Measurements from ENCODE around the gene COX8C. TPM values are rescaled to one million over a fixed set of nuclear protein-coding genes. Genes with fewer than 3 reads are reported as not detected.
"Not testable (repeated sequence)": the region's sequence is repeated elsewhere in the genome, so short reads cannot be mapped to it uniquely, and the experiment has no call there.

Gene COX8C
- total and polyA plus RNA-seq, 9 of the 15 experiments (the other 6 are each of a cell fraction or from before 2014, with no cell fraction given), result not detected

DNA sequence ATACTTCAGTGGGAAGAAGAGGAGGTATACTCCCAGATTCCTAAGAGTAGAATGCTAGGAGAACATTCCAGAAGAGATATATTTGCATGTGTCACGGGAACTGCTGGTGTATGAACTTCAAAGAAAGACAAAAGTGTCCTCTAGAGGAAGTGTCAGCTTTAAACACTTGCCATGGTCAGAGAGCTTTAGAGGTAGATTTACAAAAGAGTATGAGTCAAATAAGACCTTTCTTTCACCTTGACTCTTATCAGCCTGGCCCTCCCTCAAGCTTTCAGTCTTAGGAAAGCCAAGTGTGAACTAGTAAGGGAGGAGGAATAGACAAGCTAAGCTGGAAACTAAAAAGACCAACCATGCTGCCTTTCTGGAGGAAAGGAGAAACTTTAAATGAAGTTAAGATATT is 34.7 kb downstream of the COX8C start (continued):
- TF ChIP-seq SIN3A (IDR thresholded peaks at IDR 0.05; ENCODE audit: borderline replicate concordance in 2 of 2, control insufficient read depth in 1 of 2, low read depth in 2 of 2, low read length in 2 of 2) (no peak), ATF1 (CRISPR knock-in tag; IDR thresholded peaks at IDR 0.05) (no peak), ATF1 (tag; IDR thresholded peaks at IDR 0.05) (no peak), BRF1 (IDR thresholded peaks at IDR 0.05; ENCODE audit: borderline replicate concordance, extremely low read depth, insufficient read length) (no peak), CHCHD3 (CRISPR knock-in tag; IDR thresholded peaks at IDR 0.05) (no peak)

- H3K36me3 ChIP-seq (ENCODE audit: control insufficient read depth, insufficient read depth, low read length); POLR2A ChIA-PET; H3K79me2 ChIP-seq (ENCODE audit: control insufficient read depth, insufficient read depth, low read length); H4K20me1 ChIP-seq (replicated peaks; ENCODE audit: control insufficient read depth, insufficient read depth, low read length); H3K4me2 ChIP-seq (ENCODE audit: insufficient read depth, low read length); FAIRE-seq; CTCF ChIA-PET (ENCODE audit: low intra/inter-chr PET ratio); H3K4me1 ChIP-seq (replicated peaks in 1 of 2; ENCODE audit: control insufficient read depth in 2 of 2, insufficient read depth in 2 of 2, low read length in 2 of 2); H2AFZ ChIP-seq (ENCODE audit: low read depth, low read length); H3K9ac ChIP-seq (ENCODE audit: insufficient read depth in 1 of 2, low read depth in 2 of 2, low read length in 2 of 2); H3K27ac ChIP-seq (ENCODE audit: extremely low read depth, low read depth, low read length); H3K9me3 ChIP-seq (replicated peaks; ENCODE audit: control insufficient read depth, insufficient read depth, low read depth, low read length); H3K9me1 ChIP-seq (ENCODE audit: control insufficient read depth, insufficient read depth, low read length); in situ Hi-C loops (cut with MboI); ATAC-seq; H3K27me3 ChIP-seq (ENCODE audit: control insufficient read depth in 2 of 2, insufficient read depth in 2 of 2, low read length in 2 of 2); DNase-seq (ENCODE audit: extremely low read depth in 1 of 4, low spot score in 3 of 4); H3K4me3 ChIP-seq; BruUV-seq (replicated peaks); intact Hi-C loops (cut with micrococcal nuclease): not testable (repeated sequence)
- WGBS (ENCODE audit: insufficient coverage, low coverage, missing lambda C conversion rate), result 0% methylated on average over 1 of the region's 1 CpG
Observed at GRCh38 chr14:93384256-93384655, 37.3 kb downstream of the COX8C start.

- ChIA-PET POLR2A (no interaction called here), CTCF (ENCODE audit: low intra/inter-chr PET ratio) (no interaction called here)
- Histone ChIP-seq H3K36me3 (ENCODE audit: control insufficient read depth, insufficient read depth, low read length) (no peaks in the 10 kb centered on the region), H3K27me3 (ENCODE audit: control insufficient read depth in 2 of 2, insufficient read depth in 2 of 2, low read length in 2 of 2) (no peaks in the 10 kb centered on the region), H3K9me1 (ENCODE audit: control insufficient read depth, insufficient read depth, low read length) (no peaks in the 10 kb centered on the region), H3K9ac (ENCODE audit: insufficient read depth in 1 of 2, low read depth in 2 of 2, low read length in 2 of 2) (no peak overlapping the region), H3K4me1 (replicated peaks in 1 of 2; ENCODE audit: control insufficient read depth in 2 of 2, insufficient read depth in 2 of 2, low read length in 2 of 2) (no peaks in the 10 kb centered on the region), H3K79me2 (ENCODE audit: control insufficient read depth, insufficient read depth, low read length) (no peaks in the 10 kb centered on the region), H3K4me3 (no peak overlapping the region), H3K4me2 (ENCODE audit: insufficient read depth, low read length) (no peak overlapping the region), H2AFZ (ENCODE audit: low read depth, low read length) (no peak overlapping the region), H3K27ac (ENCODE audit: extremely low read depth, low read depth, low read length) (no peak overlapping the region), H3K9me3 (replicated peaks; ENCODE audit: control insufficient read depth, insufficient read depth, low read depth, low read length) (no peaks in the 10 kb centered on the region), H4K20me1 (replicated peaks; ENCODE audit: control insufficient read depth, insufficient read depth, low read length) (no peaks in the 10 kb centered on the region)
- no peak for DNase-seq (ENCODE audit: extremely low read depth in 1 of 4, low spot score in 3 of 4)
- no TSS peak for BruUV-seq (replicated peaks)
- intact Hi-C loops (cut with micrococcal nuclease) (no loop called here), in situ Hi-C loops (cut with MboI) (no loop called here)
- ATAC-seq, result no peak
- no peak for FAIRE-seq
- TF ChIP-seq, protein P1, sequence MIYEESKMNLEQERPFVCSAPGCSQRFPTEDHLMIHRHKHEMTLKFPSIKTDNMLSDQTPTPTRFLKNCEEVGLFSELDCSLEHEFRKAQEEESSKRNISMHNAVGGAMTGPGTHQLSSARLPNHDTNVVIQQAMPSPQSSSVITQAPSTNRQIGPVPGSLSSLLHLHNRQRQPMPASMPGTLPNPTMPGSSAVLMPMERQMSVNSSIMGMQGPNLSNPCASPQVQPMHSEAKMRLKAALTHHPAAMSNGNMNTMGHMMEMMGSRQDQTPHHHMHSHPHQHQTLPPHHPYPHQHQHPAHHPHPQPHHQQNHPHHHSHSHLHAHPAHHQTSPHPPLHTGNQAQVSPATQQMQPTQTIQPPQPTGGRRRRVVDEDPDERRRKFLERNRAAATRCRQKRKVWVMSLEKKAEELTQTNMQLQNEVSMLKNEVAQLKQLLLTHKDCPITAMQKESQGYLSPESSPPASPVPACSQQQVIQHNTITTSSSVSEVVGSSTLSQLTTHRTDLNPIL (CRISPR knock-in tag; IDR thresholded peaks at IDR 0.05), result no peak
- TF ChIP-seq CHAMP1 (IDR thresholded peaks at IDR 0.05) (no peak), RB1 (IDR thresholded peaks at IDR 0.05; ENCODE audit: low read depth) (no peak), CHD1 (IDR thresholded peaks at IDR 0.05; ENCODE audit: low read length) (no peak), TBP (optimal IDR thresholded peaks at IDR 0.05; ENCODE audit: low read depth, low read length) (no peak), ILK (tag; IDR thresholded peaks at IDR 0.05; ENCODE audit: borderline replicate concordance, low read depth) (no peak), ZBTB1 (CRISPR knock-in tag; IDR thresholded peaks at IDR 0.05; ENCODE audit: borderline replicate concordance, low read depth) (no peak), ZFP1 (CRISPR knock-in tag; IDR thresholded peaks at IDR 0.05) (no peak)
Observed at GRCh38 chr14:93395231-93395630, 48.2 kb downstream of the COX8C start.
